T-cell (primary cell): ENCODE results near the gene FTO. TPM values are rescaled to one million over a fixed set of nuclear protein-coding genes. Genes with fewer than 3 reads are reported as not detected.

Experiments
- ATAC-seq, 4 experiments: fragments of 200-7000 bp in 3 of 4; fragments of 150-1000 bp in 1 of 4; cut with Tn5 transposase; replicated peaks in 1 of 4; 1 replicate in 3 of 4; 2 replicates in 1 of 4; pipeline ENCODE4 v1.10.0; 2021; ENCODE audit warnings: moderate library complexity in 3 of 4, mild to moderate bottlenecking in 2 of 4, moderate number of reproducible peaks in 1 of 4
- CTCF ChIA-PET, 2 donors: fragments of 300-600 bp; sonication (Branson Sonifier 250); formaldehyde crosslinking; loops; one replicate each; lab custom pipeline; 2022; ENCODE audit warnings: antibody characterized with exemption in 2 of 2; lab: Charles Lee
- POLR2A ChIA-PET, 2 donors: fragments of 300-600 bp; sonication (Branson Sonifier 250); formaldehyde crosslinking; loops; one replicate each; lab custom pipeline; 2022; ENCODE audit warnings: antibody characterized with exemption in 2 of 2; lab: Charles Lee
- DNase-seq, 35 experiments: peaks; one replicate each; pipeline versions ENCODE4 v3.0.0 to v3.0.0-alpha.2; 2013 to 2023
- H3K27ac ChIP-seq: one replicate; pipeline ENCODE4 v1.5.1; 2013; ENCODE audit warnings: low read length
- H3K27me3 ChIP-seq, 2 experiments: replicated peaks in 1 of 2; 1 replicate in 1 of 2; 2 replicates in 1 of 2; pipeline versions ENCODE4 v1.6.1 to v1.7.0; 2013; ENCODE audit warnings: low read length in 1 of 2, mixed read lengths in 1 of 2; ENCODE audit not compliant: control insufficient read depth in 2 of 2, insufficient read depth in 2 of 2; ENCODE audit errors: extremely low read depth in 1 of 2
- H3K36me3 ChIP-seq, 2 donors: 1 replicate in 1 of 2; 2 replicates in 1 of 2; pipeline versions ENCODE4 v1.6.1 to v1.7.0; 2013; ENCODE audit warnings: low read length in 1 of 2; ENCODE audit not compliant: control insufficient read depth in 2 of 2, insufficient read depth in 1 of 2; ENCODE audit errors: extremely low read depth in 1 of 2
- H3K4me1 ChIP-seq, 2 experiments: 1 replicate in 1 of 2; 2 replicates in 1 of 2; pipeline versions ENCODE4 v1.6.1 to v1.7.0; 2013; ENCODE audit warnings: low read length in 2 of 2, mixed read lengths in 1 of 2; ENCODE audit not compliant: insufficient read depth in 2 of 2, control insufficient read depth in 1 of 2; ENCODE audit errors: extremely low read depth in 1 of 2
- H3K4me3 ChIP-seq, 2 donors: 1 replicate in 1 of 2; 2 replicates in 1 of 2; pipeline versions ENCODE4 v1.5.1 to v1.7.0; 2013; ENCODE audit warnings: mild to moderate bottlenecking in 2 of 2, low read length in 1 of 2, moderate library complexity in 1 of 2; ENCODE audit not compliant: control insufficient read depth in 1 of 2; ENCODE audit errors: extremely low read depth in 1 of 2
- H3K9me3 ChIP-seq: 2 replicates; pipeline ENCODE4 v1.7.0; 2013
- H3K27ac Mint-ChIP-seq, 2 donors: one replicate each; pipeline ENCODE4 v1.8.0; 2020 to 2021; ENCODE audit warnings: mild to moderate bottlenecking in 2 of 2, mixed read lengths in 2 of 2
- H3K27me3 Mint-ChIP-seq, 2 donors: one replicate each; pipeline ENCODE4 v1.8.0; 2021 to 2022; ENCODE audit warnings: mixed read lengths in 2 of 2
- H3K36me3 Mint-ChIP-seq: one replicate; pipeline ENCODE4 v1.8.0; 2021; ENCODE audit warnings: mixed read lengths
- H3K4me1 Mint-ChIP-seq, 3 donors: one replicate each; pipeline ENCODE4 v1.8.0; 2020 to 2022; ENCODE audit warnings: mixed read lengths in 3 of 3, mild to moderate bottlenecking in 1 of 3
- H3K4me3 Mint-ChIP-seq, 3 donors: one replicate each; pipeline ENCODE4 v1.8.0; 2020 to 2022; ENCODE audit warnings: mild to moderate bottlenecking in 3 of 3, mixed read lengths in 3 of 3, moderate library complexity in 3 of 3
- H3K9me3 Mint-ChIP-seq, 3 donors: one replicate each; pipeline ENCODE4 v1.8.0; 2020 to 2022; ENCODE audit warnings: mixed read lengths in 3 of 3
- WGBS: methylation state at CpG from one replicate; pipeline ENCODE4 v1.1.5; 2013; ENCODE audit warnings: missing lambda C conversion rate; ENCODE audit not compliant: insufficient coverage; 5-methylcytosine and 5-hydroxymethylcytosine counted together
- total RNA-seq, 35 experiments: library from RNA in 6 of 35; stranded (reverse) in 6 of 35; fragments of 120-200 nt in 1 of 35; gene quantifications; one replicate each; pipeline versions ENCODE4 v1.2.1 to v1.2.4 and lab custom pipeline; 2013 to 2026

Gene FTO
- total RNA-seq, 5 donors from 2014 or later (not counting 1 experiment from before 2014, with no cell fraction given) = 44.7 to 69.0 (median 46.0) TPM

DNA sequence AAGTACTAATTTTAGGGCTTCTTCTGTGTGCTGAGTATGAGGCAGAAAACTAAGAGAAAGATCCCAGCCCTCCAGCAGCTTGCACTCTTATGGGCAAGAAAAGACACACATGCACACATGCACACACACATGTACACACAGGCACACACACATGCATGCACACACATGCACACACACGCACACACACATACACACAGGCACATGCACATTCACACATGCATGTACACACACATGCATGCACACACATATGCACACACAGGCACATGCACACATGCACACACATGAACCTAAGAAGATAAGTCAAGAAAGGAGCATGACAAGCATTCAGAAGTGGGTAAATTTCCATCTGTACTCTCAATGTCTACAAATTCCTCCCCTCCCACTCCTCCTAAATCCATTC is 452.4 kb downstream of the FTO start:
- Histone ChIP-seq H3K27me3 (peaks cover 0 to 11% of the 10 kb centered on the region in 2 experiments), H3K36me3 (no peaks in the 10 kb centered on the region), H3K4me3 (no peak overlapping the region), H3K4me1 (no peaks in the 10 kb centered on the region), H3K27ac (no peak overlapping the region), H3K9me3 (no peaks in the 10 kb centered on the region)
- Mint-ChIP-seq H3K9me3 (peaks cover 0 to 12% (median 7%) of the 10 kb centered on the region in 3 donors), H3K36me3 (no peaks in the 10 kb centered on the region), H3K27ac (no peak overlapping the region), H3K27me3 (peaks cover 0 to 3% of the 10 kb centered on the region in 2 donors), H3K4me1 (no peaks in the 10 kb centered on the region), H3K4me3 (no peak overlapping the region)
- ChIA-PET POLR2A (no interaction called here), CTCF (no interaction called here)
- ATAC-seq = no peak
- no CpG with 5 or more reads among the region's 1 CpG for WGBS
- DNase-seq = no peak

DNA sequence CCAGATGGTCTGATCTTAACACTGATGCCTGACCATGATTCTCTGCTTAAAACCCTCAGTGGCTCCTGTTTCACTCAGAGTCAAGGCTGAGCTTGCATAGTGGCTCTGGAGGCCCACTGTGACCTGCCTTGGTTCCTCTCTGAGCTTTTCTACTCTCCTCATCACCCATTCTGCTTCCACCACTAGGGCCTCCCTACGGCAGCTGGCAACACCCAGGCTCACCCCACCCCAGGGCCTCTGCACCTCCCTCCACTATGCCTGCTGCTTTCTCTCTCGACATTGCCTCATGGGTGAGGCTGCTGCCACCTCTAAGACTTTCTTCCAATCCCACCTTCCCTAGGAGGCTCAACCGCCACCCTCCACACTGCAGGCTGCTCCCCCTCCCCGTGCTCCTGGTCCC is 455.0 kb downstream of the FTO start:
- no peak for DNase-seq
- H3K9me3 Mint-ChIP-seq = peaks cover 0 to 12% (median 7%) of the 10 kb centered on the region in 3 donors
- H3K27ac ChIP-seq = no peak overlapping the region
- H3K36me3 Mint-ChIP-seq = no peaks in the 10 kb centered on the region
- no peaks in the 10 kb centered on the region for H3K9me3 ChIP-seq
- no peaks in the 10 kb centered on the region for H3K4me1 Mint-ChIP-seq
- H3K27me3 Mint-ChIP-seq = peaks cover 0 to 7% of the 10 kb centered on the region in 2 donors
- H3K4me3 Mint-ChIP-seq = no peak overlapping the region
- 78% methylated on average over 4 of the region's 4 CpGs for WGBS
- no peaks in the 10 kb centered on the region for H3K4me1 ChIP-seq
- CTCF ChIA-PET = no interaction called here
- no peaks in the 10 kb centered on the region for H3K36me3 ChIP-seq
- peaks cover 0 to 13% of the 10 kb centered on the region in 2 experiments for H3K27me3 ChIP-seq
- no peak overlapping the region for H3K27ac Mint-ChIP-seq
- ATAC-seq = no peak
- POLR2A ChIA-PET = no interaction called here
- H3K4me3 ChIP-seq = no peak overlapping the region

DNA sequence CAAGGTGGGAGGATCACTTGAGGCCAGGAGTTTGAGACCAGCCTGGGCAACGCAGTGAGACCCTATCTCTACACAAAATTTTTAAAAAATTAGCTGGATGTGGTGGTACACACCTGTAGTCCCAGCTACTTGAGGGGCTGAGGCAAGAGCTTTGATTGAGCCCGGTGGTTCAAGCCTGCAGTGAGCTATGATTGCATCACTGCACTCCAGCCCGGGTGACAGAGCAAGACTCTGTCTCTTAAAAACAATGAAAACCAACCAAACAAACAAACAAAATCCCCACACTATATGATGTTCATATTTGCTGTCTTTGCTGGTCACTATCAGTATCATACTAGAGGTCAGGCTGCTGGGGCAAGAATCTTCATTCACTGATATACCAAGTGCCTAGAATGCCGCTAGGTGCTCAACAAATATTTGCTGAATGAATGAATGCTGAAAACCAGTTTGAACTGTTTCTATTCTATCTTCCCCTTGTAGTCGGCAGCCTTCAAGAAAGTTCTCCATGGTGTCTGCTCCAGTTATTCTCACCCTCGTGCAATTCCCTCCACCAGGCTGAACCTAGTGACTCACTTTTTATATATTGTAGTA is 455.6 kb downstream of the FTO start:
- WGBS = no CpG with 5 or more reads among the region's 6 CpGs
- H3K4me1 ChIP-seq = no peaks in the 10 kb centered on the region
- no peaks in the 10 kb centered on the region for H3K36me3 Mint-ChIP-seq
- no peak overlapping the region for H3K27ac ChIP-seq
- no peaks in the 10 kb centered on the region for H3K9me3 ChIP-seq
- no peak for ATAC-seq
- no peaks in the 10 kb centered on the region for H3K4me1 Mint-ChIP-seq
- H3K9me3 Mint-ChIP-seq = peaks cover 0 to 12% (median 7%) of the 10 kb centered on the region in 3 donors
- no peak overlapping the region for H3K4me3 Mint-ChIP-seq
- ChIA-PET POLR2A (no interaction called here), CTCF (no interaction called here)
- no peaks in the 10 kb centered on the region for H3K36me3 ChIP-seq
- no peak overlapping the region for H3K4me3 ChIP-seq
- no peak overlapping the region for H3K27ac Mint-ChIP-seq
- DNase-seq = no peak
- H3K27me3 ChIP-seq = peaks cover 0 to 10% of the 10 kb centered on the region in 2 experiments
- H3K27me3 Mint-ChIP-seq = peaks cover 0 to 7% of the 10 kb centered on the region in 2 donors

DNA sequence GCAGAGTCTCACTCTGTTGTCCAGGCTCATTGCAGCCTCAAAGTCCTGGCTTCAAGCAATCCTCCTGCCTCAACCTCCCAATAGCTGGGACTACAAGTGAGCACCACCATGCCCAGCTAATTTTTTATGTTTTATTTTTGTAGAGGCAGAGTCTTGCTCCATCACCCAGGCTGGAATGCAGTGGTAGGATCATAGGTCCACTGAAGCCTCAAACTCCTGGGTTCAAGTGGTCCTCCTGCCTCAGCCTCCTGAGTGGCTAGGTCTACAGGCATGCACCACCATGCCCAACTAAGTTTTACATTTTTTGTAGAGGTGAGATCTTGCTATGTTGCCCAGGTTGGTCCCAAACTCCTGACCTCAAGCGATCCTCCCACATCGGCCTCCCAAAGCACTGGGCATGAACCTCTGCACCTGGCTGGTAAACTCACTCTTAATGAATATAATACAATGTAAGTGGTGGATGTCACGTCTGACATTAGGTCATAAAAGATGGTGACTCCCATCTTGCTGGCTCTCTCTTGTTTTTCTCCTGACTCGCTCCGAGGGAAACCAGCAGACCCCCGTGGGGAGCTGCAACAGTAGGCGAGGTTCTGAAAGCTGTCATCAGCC is 456.4 kb downstream of the FTO start:
- Histone ChIP-seq H3K27me3 (peaks cover 0 to 4% of the 10 kb centered on the region in 2 experiments), H3K27ac (no peak overlapping the region), H3K4me1 (no peaks in the 10 kb centered on the region), H3K9me3 (no peaks in the 10 kb centered on the region), H3K4me3 (no peak overlapping the region), H3K36me3 (no peaks in the 10 kb centered on the region)
- WGBS = 87% methylated on average over 4 of the region's 7 CpGs
- H3K27ac Mint-ChIP-seq = no peak overlapping the region
- peaks cover 0 to 12% (median 7%) of the 10 kb centered on the region in 3 donors for H3K9me3 Mint-ChIP-seq
- no peak overlapping the region for H3K4me3 Mint-ChIP-seq
- ATAC-seq = no peak
- H3K4me1 Mint-ChIP-seq = no peaks in the 10 kb centered on the region
- peaks cover 3 to 10% of the 10 kb centered on the region in 2 donors for H3K27me3 Mint-ChIP-seq
- no peak for DNase-seq
- no peaks in the 10 kb centered on the region for H3K36me3 Mint-ChIP-seq
- ChIA-PET CTCF (no interaction called here), POLR2A (no interaction called here)

DNA sequence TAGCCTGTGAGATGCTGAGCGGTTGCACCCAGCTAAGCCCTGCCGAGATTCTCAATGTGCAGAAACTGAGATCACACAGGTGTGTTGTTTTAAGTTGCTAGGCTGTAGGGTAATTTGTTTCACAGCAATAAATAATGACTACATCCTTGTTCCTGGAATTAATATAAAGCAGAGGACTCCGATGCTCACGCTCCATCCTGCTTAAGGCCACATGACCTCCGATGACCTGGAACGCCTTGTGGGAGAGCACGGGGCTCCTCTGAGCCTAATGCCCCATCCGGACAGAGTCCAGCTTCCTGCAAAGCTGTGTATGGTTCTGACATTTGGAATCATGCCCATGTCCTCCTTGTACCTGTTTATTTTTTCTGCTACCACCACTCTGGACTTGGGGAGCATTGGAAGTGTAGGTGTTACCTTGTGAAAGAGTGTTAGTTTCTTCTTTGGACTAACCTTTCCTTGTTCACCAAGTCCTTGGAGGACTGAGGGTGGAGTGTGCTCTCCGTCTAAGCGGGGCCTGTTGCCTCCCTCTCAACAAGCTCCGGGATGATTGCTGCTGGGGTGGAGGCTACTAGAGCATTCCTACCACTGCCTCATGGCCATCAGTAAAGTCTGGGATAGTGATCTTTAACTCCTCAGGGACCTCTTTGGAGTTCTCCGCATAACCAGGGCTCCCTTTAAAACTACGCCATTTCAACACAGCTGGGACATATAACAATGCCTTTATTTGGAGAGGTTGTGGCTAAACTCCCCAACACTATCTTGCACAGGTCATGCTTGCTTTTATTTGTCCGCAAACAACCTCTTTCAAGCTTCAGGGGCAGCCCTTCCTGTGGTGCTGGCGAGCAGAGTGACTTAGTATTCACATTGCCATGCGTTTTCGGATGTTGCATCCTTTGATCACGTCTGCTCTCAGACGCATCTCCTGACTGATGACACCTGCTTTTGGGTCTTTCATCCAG is 457.3 kb downstream of the FTO start:
- no peaks in the 10 kb centered on the region for H3K4me1 ChIP-seq
- no peaks in the 10 kb centered on the region for H3K36me3 ChIP-seq
- H3K27me3 ChIP-seq = peaks cover 0 to 6% of the 10 kb centered on the region in 2 experiments
- no peak for DNase-seq
- H3K9me3 Mint-ChIP-seq = peaks cover 0 to 12% (median 7%) of the 10 kb centered on the region in 3 donors
- ChIA-PET CTCF (interaction anchor here in 1 of 2 donors (0.7 kb wide), 1 partner anchor 108 kb away, joined by 6 read pairs; no protein-coding TSS in a partner anchor), POLR2A (no interaction called here)
- H3K27me3 Mint-ChIP-seq = peaks cover 3 to 10% of the 10 kb centered on the region in 2 donors
- WGBS = 63% methylated on average over 12 of the region's 19 CpGs
- no peaks in the 10 kb centered on the region for H3K9me3 ChIP-seq
- H3K27ac ChIP-seq = no peak overlapping the region
- no peak overlapping the region for H3K27ac Mint-ChIP-seq
- H3K4me1 Mint-ChIP-seq = no peaks in the 10 kb centered on the region
- H3K4me3 Mint-ChIP-seq = no peak overlapping the region
- no peak overlapping the region for H3K4me3 ChIP-seq
- H3K36me3 Mint-ChIP-seq = no peaks in the 10 kb centered on the region
- ATAC-seq = no peak

DNA sequence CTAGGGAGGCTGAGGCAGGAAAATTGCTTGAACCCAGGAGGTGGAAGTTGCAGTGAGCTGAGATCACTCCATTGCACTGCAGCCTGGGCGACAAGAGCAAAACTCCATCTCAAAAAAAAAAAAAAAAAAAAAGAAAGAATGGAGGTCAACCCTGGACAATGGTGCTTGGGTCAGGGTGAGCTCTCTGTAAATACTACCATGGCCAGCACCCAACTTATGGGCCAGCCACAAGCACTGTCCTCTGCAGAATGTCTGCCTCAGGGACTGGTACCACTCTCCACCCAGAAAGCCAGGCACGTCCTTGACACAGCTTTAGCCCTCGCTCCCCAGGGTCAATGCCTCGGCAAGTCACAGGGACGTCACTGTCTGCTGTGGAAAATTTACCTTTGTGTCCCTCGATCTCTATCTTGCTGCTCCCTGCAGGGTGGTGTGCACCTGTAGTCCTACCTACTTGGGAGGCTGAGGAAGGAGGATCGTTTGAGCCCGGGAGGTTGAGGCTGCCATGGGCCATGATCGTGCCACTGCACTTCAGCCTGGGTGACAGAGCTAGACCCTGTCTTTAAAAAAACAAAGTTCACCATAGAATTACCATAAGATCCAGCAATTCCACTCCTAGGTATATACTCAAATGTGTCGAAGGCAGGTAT is 459.4 kb downstream of the FTO start:
- CTCF ChIA-PET = no interaction called here
- Histone ChIP-seq H3K4me3 (no peak overlapping the region), H3K27me3 (peaks cover 0 to 6% of the 10 kb centered on the region in 2 experiments), H3K27ac (no peak overlapping the region), H3K9me3 (no peaks in the 10 kb centered on the region), H3K4me1 (no peaks in the 10 kb centered on the region), H3K36me3 (no peaks in the 10 kb centered on the region)
- Mint-ChIP-seq H3K4me1 (no peaks in the 10 kb centered on the region), H3K4me3 (no peak overlapping the region), H3K9me3 (peaks cover 0 to 13% (median 4%) of the 10 kb centered on the region in 3 donors), H3K36me3 (no peaks in the 10 kb centered on the region), H3K27me3 (peaks cover 3 to 10% of the 10 kb centered on the region in 2 donors), H3K27ac (no peak overlapping the region)
- WGBS = 89% methylated on average over 5 of the region's 10 CpGs
- POLR2A ChIA-PET = no interaction called here
- ATAC-seq (no peak), DNase-seq (no peak)
